ENCODE measurements around the gene SMIM7. TPM values are rescaled to one million over a fixed set of nuclear protein-coding genes. Genes with fewer than 3 reads are reported as not detected.
"Not testable (repeated sequence)": the region's sequence is repeated elsewhere in the genome, so short reads cannot be mapped to it uniquely, and the experiment has no call there.

SMIM7 gene
- total and polyA plus RNA-seq, 4 donors: 46.9 to 114 (median 81.7) TPM

DNA sequence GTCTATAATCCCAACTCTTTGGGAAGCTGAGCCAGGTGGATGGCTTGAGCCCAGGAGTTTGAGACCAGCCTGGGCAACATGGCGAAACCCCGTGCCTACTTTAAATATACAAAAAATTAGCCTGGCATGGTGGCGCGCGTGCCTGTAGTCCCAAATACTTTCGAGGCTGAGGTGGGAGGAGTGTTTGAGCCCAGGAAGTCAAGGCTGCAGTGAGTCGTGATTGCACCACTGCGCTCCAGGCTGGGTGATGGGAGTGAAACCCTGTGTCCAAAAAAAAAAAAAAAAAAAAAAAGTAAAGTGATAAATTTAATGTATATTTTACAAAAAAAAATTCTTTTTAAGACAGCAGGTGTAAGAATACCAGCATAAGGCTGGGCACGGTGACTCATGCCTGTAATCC lies 18.6 kb upstream of the SMIM7 start:
- H3K27ac ChIP-seq (ENCODE audit: low read depth in 1 of 2, low read length in 2 of 2): no peak overlapping the region
- no peaks in the 10 kb centered on the region for H3K9me3 ChIP-seq (ENCODE audit: control insufficient read depth, low read length)
- ATAC-seq (ENCODE audit: low FRiP score) (no peak), DNase-seq (no peak)
- no peaks in the 10 kb centered on the region for H3K4me1 ChIP-seq (ENCODE audit: control insufficient read depth in 1 of 2, insufficient read depth in 2 of 2, low read length in 2 of 2)
- intact Hi-C loops (cut with DNase I): no loop called here
- peaks cover 4% of the 10 kb centered on the region in 2 donors for H3K36me3 ChIP-seq (ENCODE audit: control insufficient read depth in 1 of 2, insufficient read depth in 2 of 2, low read length in 1 of 2)
- H3K4me3 ChIP-seq (ENCODE audit: low read length in 2 of 2): no peak overlapping the region
- 93 to 95% methylated on average over 9 of the region's 9 CpGs for WGBS, 2 donors
- H3K27me3 ChIP-seq (ENCODE audit: control insufficient read depth in 1 of 2, insufficient read depth in 2 of 2, low read length in 1 of 2): no peaks in the 10 kb centered on the region

DNA sequence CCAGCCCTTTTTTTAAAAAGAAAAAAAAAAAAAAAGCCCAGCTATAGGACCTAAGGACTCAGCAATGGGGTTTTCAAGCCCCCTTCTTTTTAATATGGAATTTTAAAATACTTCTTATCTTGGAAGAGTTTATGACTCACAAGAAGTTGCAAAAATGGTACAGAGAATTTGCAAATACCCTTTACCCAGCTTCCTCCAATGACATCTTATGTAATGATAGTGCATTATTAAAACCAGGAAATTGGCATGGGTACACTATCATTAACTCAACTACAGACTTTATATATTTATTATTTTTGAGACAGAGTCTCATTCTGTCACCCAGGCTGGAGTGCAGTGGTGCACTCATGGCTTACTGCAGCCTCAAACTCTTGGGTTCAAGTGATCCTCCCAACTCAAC lies 17.1 kb upstream of the SMIM7 start:
- ATAC-seq (ENCODE audit: low FRiP score) (no peak), DNase-seq (no peak)
- Histone ChIP-seq H3K27ac (ENCODE audit: low read depth in 1 of 2, low read length in 2 of 2) (no peak overlapping the region), H3K27me3 (ENCODE audit: control insufficient read depth in 1 of 2, insufficient read depth in 2 of 2, low read length in 1 of 2) (no peaks in the 10 kb centered on the region), H3K4me1 (ENCODE audit: control insufficient read depth in 1 of 2, insufficient read depth in 2 of 2, low read length in 2 of 2) (no peaks in the 10 kb centered on the region), H3K4me3 (ENCODE audit: low read length in 2 of 2) (no peak overlapping the region), H3K9me3 (ENCODE audit: control insufficient read depth, low read length) (no peaks in the 10 kb centered on the region), H3K36me3 (ENCODE audit: control insufficient read depth in 1 of 2, insufficient read depth in 2 of 2, low read length in 1 of 2) (peaks cover 4% of the 10 kb centered on the region in 2 donors)
- intact Hi-C loops (cut with DNase I): no loop called here

DNA sequence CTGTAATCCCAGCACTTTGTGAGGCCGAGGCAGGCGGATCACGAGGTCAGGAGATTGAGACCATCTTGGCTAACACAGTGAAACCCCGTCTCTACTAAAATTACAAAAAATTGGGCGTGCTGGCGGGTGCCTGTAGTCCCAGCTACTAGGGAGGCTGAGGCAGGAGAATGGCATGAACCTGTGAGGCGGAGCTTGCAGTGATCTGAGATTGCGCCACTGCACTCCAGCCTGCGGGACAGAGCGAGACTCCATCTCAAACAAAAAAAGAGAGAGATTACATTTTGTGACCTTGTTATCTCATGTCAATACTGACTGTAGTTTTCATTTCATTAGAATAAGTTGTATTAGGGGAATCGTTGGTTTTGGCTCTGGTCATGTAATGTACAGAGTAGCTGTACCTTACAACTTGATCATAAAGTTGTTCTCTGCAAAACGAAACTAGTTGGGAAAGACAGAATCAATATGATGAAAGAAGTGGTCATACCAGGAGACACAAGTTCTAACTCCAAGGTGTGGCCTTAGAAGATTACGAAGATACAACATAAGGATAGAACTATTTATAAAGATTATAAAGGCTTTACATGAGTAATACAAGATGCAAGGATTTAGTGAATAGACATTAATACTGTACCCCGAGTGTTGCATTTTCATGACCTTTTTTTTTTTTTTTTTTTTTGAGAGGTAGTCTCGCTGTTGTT lies 16.3 kb upstream of the SMIM7 start:
- intact Hi-C loops (cut with DNase I): no loop called here
- Histone ChIP-seq H3K4me3 (ENCODE audit: low read length in 2 of 2) (no peak overlapping the region), H3K36me3 (ENCODE audit: control insufficient read depth in 1 of 2, insufficient read depth in 2 of 2, low read length in 1 of 2) (peaks cover 4% of the 10 kb centered on the region in 2 donors), H3K27ac (ENCODE audit: low read depth in 1 of 2, low read length in 2 of 2) (no peak overlapping the region), H3K4me1 (ENCODE audit: control insufficient read depth in 1 of 2, insufficient read depth in 2 of 2, low read length in 2 of 2) (no peaks in the 10 kb centered on the region), H3K27me3 (ENCODE audit: control insufficient read depth in 1 of 2, insufficient read depth in 2 of 2, low read length in 1 of 2) (no peaks in the 10 kb centered on the region), H3K9me3 (ENCODE audit: control insufficient read depth, low read length) (no peaks in the 10 kb centered on the region)
- no peak for DNase-seq
- no peak for ATAC-seq (ENCODE audit: low FRiP score)
- 93% methylated on average over 15 of the region's 15 CpGs for WGBS, 2 donors

DNA sequence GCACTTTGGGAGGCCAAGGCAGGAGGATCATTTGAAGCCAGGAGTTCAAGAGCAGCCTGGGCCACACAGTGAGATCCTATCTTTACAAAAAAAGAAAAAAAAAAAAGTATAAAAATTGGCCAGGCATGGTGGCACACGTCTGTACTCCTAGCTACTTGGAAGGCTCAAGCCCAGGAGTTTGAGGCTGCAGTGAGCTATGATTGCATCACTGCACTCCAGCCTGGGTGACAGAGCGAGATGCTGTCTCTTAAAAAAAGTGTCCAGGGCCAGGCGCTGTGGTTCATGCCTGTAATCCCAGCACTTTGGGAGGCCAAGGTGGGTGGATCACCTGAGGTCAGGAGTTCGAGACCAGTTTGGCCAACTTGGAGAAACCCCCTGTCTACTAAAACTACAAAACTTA lies 13.9 kb upstream of the SMIM7 start:
- H3K27ac ChIP-seq (ENCODE audit: low read depth in 1 of 2, low read length in 2 of 2); H3K9me3 ChIP-seq (ENCODE audit: control insufficient read depth, low read length); ATAC-seq (ENCODE audit: low FRiP score); H3K4me1 ChIP-seq (ENCODE audit: control insufficient read depth in 1 of 2, insufficient read depth in 2 of 2, low read length in 2 of 2); DNase-seq; intact Hi-C loops (cut with DNase I); H3K36me3 ChIP-seq (ENCODE audit: control insufficient read depth in 1 of 2, insufficient read depth in 2 of 2, low read length in 1 of 2); H3K27me3 ChIP-seq (ENCODE audit: control insufficient read depth in 1 of 2, insufficient read depth in 2 of 2, low read length in 1 of 2); H3K4me3 ChIP-seq (ENCODE audit: low read length in 2 of 2): not testable (repeated sequence)
- WGBS, 2 donors: 83 to 84% methylated on average over 4 of the region's 4 CpGs

DNA sequence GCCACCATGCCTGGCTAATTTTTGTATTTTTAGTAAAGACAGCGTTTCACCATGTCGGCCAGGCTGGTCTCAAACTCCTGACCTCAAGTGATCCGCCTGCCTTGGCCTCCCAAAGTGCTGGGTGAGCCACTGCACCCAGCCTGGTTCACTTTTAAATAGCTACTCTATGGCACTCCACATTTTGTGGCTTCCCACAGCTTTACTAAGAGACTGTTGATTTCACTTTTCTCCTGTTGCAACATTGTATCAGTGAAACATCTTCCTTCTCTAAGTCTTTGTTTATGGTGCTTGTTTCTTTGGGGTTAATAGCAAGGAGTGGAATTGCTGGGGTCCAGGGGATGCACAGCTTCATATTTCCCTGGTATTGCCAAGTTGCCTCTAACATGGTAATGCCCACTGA lies 13.3 kb upstream of the SMIM7 start:
- no peak for DNase-seq
- 86 to 89% methylated on average over 3 of the region's 3 CpGs for WGBS, 2 donors

DNA sequence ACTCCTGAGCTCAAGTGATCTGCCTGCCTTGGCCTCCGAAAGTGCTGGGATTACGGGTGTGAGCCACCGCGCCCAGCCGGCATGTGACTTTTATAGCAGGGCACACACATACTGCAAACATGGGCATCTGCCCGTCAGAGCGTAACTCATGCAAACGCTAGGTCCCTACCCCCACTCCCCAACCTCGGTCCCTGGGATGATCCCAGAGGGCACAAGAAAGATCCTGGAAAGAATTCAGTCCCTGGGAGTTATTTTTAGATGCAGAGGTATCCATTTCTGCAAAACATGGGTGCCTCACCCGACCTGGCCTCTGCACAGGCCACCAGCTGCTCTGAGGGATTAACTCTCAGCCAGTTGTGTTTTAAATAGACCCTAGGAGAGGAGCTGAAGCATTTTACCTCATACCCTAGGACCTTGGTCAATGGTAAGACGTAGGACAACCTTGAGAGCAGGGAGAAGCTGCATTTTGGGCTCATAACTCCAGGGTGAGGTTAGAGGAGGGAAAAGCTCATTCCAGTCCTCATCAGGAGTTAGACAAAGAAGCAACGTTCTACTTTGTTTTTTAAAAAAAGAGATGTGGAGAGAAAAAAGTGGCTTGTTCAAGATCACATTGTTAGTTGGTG lies 11.8 kb upstream of the SMIM7 start:
- Histone ChIP-seq H3K27ac (ENCODE audit: low read depth in 1 of 2, low read length in 2 of 2) (no peak overlapping the region), H3K36me3 (ENCODE audit: control insufficient read depth in 1 of 2, insufficient read depth in 2 of 2, low read length in 1 of 2) (no peaks in the 10 kb centered on the region), H3K9me3 (ENCODE audit: control insufficient read depth, low read length) (no peaks in the 10 kb centered on the region), H3K4me1 (ENCODE audit: control insufficient read depth in 1 of 2, insufficient read depth in 2 of 2, low read length in 2 of 2) (no peaks in the 10 kb centered on the region), H3K4me3 (ENCODE audit: low read length in 2 of 2) (no peak overlapping the region), H3K27me3 (ENCODE audit: control insufficient read depth in 1 of 2, insufficient read depth in 2 of 2, low read length in 1 of 2) (no peaks in the 10 kb centered on the region)
- 78 to 83% methylated on average over 12 of the region's 12 CpGs for WGBS, 2 donors
- ATAC-seq (ENCODE audit: low FRiP score) (no peak), DNase-seq (no peak)
- intact Hi-C loops (cut with DNase I): no loop called here

More for the DNA sequence above, 13.3 kb upstream of the SMIM7 start:
- Histone ChIP-seq H3K36me3 (ENCODE audit: control insufficient read depth in 1 of 2, insufficient read depth in 2 of 2, low read length in 1 of 2) (no peaks in the 10 kb centered on the region), H3K27me3 (ENCODE audit: control insufficient read depth in 1 of 2, insufficient read depth in 2 of 2, low read length in 1 of 2) (no peaks in the 10 kb centered on the region), H3K9me3 (ENCODE audit: control insufficient read depth, low read length) (no peaks in the 10 kb centered on the region), H3K4me1 (ENCODE audit: control insufficient read depth in 1 of 2, insufficient read depth in 2 of 2, low read length in 2 of 2) (no peaks in the 10 kb centered on the region), H3K27ac (ENCODE audit: low read depth in 1 of 2, low read length in 2 of 2) (no peak overlapping the region), H3K4me3 (ENCODE audit: low read length in 2 of 2) (no peak overlapping the region)
- intact Hi-C loops (cut with DNase I): no loop called here
- no peak for ATAC-seq (ENCODE audit: low FRiP score)

DNA sequence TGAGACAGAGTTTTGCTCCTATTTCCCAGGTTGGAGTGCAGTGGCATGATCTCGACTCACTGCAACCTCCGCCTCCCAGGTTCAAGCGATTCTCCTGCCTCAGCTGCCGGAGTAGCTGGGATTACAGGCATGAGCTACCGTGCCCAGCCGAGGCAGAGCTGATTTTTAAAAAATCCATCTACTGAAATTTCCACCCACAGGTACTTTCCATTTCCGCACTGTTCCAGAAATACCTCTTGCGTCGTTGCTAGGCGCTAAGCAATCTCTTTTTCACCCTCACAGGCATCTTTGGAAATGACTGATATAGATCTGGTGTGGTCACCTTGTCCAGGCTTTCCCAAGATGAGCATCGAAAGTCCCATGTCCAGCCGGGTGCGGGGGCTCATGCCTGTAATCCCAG lies 10.3 kb upstream of the SMIM7 start:
- Histone ChIP-seq H3K4me1 (ENCODE audit: control insufficient read depth in 1 of 2, insufficient read depth in 2 of 2, low read length in 2 of 2) (no peaks in the 10 kb centered on the region), H3K27me3 (ENCODE audit: control insufficient read depth in 1 of 2, insufficient read depth in 2 of 2, low read length in 1 of 2) (no peaks in the 10 kb centered on the region), H3K36me3 (ENCODE audit: control insufficient read depth in 1 of 2, insufficient read depth in 2 of 2, low read length in 1 of 2) (no peaks in the 10 kb centered on the region), H3K9me3 (ENCODE audit: control insufficient read depth, low read length) (no peaks in the 10 kb centered on the region), H3K4me3 (ENCODE audit: low read length in 2 of 2) (no peak overlapping the region), H3K27ac (ENCODE audit: low read depth in 1 of 2, low read length in 2 of 2) (no peak overlapping the region)
- 92 to 95% methylated on average over 13 of the region's 13 CpGs for WGBS, 2 donors
- intact Hi-C loops (cut with DNase I): no loop called here
- DNase-seq (no peak), ATAC-seq (ENCODE audit: low FRiP score) (no peak)

DNA sequence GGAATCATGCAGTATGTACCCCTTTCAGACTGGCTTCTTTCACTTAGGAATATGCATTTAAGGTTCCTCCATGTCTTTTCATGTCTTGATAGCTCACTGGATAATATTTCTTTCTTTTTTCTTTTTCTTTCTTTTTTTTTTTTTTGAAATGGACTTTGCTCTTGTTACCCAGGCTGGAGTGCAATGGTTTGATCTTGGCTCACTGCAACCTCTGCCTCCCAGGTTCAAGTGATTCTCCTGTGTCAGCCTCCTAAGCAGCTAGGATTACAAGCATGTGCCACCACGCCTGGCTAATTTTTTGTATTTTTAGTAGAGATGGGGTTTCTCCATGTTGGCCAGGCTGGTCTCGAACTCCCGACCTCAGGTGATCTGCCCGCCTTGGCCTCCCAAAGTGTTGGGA lies 8.8 kb upstream of the SMIM7 start:
- H3K27ac ChIP-seq (ENCODE audit: low read depth in 1 of 2, low read length in 2 of 2); H3K4me3 ChIP-seq (ENCODE audit: low read length in 2 of 2); H3K27me3 ChIP-seq (ENCODE audit: control insufficient read depth in 1 of 2, insufficient read depth in 2 of 2, low read length in 1 of 2); ATAC-seq (ENCODE audit: low FRiP score); H3K36me3 ChIP-seq (ENCODE audit: control insufficient read depth in 1 of 2, insufficient read depth in 2 of 2, low read length in 1 of 2); H3K9me3 ChIP-seq (ENCODE audit: control insufficient read depth, low read length); DNase-seq; H3K4me1 ChIP-seq (ENCODE audit: control insufficient read depth in 1 of 2, insufficient read depth in 2 of 2, low read length in 2 of 2); intact Hi-C loops (cut with DNase I): not testable (repeated sequence)
- WGBS, 2 donors: 94 to 96% methylated on average over 4 of the region's 4 CpGs

DNA sequence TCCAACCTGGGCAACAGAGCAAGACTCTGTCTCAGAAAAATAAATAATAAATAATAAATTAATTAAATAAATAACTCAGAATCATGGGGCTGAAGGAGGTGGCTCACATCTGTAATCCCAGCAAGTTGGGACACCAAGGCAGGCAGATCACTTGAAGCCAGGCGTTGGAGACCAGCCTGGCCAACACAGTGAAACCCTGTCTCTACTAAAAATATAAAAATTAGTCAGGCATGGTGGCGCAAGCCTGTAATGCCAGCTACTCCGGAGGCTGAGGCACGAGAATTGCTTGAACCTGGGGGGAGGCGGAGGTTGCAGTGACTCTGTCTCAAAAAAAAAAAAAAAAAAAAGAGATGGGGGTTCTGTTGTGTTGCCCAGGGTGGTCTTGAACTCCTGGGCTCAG lies 8.2 kb upstream of the SMIM7 start:
- Histone ChIP-seq H3K36me3 (ENCODE audit: control insufficient read depth in 1 of 2, insufficient read depth in 2 of 2, low read length in 1 of 2) (no peaks in the 10 kb centered on the region), H3K4me3 (ENCODE audit: low read length in 2 of 2) (no peak overlapping the region), H3K27me3 (ENCODE audit: control insufficient read depth in 1 of 2, insufficient read depth in 2 of 2, low read length in 1 of 2) (no peaks in the 10 kb centered on the region), H3K9me3 (ENCODE audit: control insufficient read depth, low read length) (no peaks in the 10 kb centered on the region), H3K4me1 (ENCODE audit: control insufficient read depth in 1 of 2, insufficient read depth in 2 of 2, low read length in 2 of 2) (no peaks in the 10 kb centered on the region), H3K27ac (ENCODE audit: low read depth in 1 of 2, low read length in 2 of 2) (no peak overlapping the region)
- intact Hi-C loops (cut with DNase I): no loop called here
- no peak for DNase-seq
- WGBS, 2 donors: 95 to 97% methylated on average over 5 of the region's 5 CpGs
- ATAC-seq (ENCODE audit: low FRiP score): no peak
